HG03060 (cell line): ENCODE data around the gene PTBP1.
"Not testable (repeated sequence)": the region's sequence is repeated elsewhere in the genome, so short reads cannot be mapped to it uniquely, and the experiment has no call there.

Experiments
- ATAC-seq: cut with Tn5 transposase; IDR thresholded peaks from one replicate; pipeline ENCODE4 v1.9.1; 2021; ENCODE audit warnings: low read depth, moderate number of reproducible peaks; ENCODE audit not compliant: unreplicated experiment

Gene PTBP1

GRCh38 chr19:850221-850978 lies 53.1 kb downstream of the PTBP1 start:
- ATAC-seq, result no peak

- ATAC-seq, result no peak
Observed at GRCh38 chr19:850979-851335, 53.7 kb downstream of the PTBP1 start.

- no peak for ATAC-seq
Observed at GRCh38 chr19:852136-853013, 55.1 kb downstream of the PTBP1 start, which contains the start of gene ELANE. TSS of gene ELANE (plus strand) at chr19:852303. CDS start at chr19:852329, 26 bp downstream.

- ATAC-seq, result no peak
Observed at GRCh38 chr19:853014-853585, 55.8 kb downstream of the PTBP1 start.

GRCh38 chr19:853614-854220 lies 56.5 kb downstream of the PTBP1 start:
- not testable (repeated sequence) for ATAC-seq

DNA sequence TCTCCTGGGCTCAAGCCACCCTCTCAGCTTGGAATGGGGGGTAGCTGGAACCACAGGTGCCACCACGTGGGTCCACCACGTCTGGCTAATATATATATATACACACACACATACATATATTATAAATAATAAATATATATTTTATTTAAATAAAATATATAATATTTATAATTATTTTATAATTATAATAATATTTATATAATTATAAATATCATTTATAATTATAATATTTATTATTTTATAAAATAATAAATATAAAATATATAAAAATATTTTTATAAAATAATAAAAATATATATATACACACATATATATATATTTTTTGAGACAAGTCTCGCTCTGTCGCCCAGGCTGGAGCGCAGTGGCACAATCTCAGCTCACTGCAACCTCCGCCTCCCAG lies 57.3 kb downstream of the PTBP1 start:
- ATAC-seq, result no peak

DNA sequence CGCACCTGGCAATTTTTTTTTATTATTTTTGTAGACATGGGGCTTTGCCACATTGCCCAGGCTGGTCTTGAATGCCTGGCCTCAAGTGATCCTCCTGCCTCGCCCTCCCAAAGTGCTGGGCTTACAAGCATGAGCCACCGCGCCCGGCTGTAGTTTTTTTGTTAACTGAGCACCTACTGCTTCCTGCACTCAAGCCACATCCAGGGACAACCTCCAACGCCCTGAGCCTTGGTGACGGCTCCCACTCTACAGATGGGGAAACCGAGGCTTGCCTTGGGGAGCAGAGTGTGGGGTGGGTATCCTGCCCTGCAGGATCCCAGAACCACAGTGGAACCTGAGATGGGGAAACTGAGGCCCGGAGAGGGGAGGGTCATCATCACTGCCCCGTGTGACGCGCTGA lies 57.9 kb downstream of the PTBP1 start:
- no peak for ATAC-seq

GRCh38 chr19:855566-856120 lies 58.4 kb downstream of the PTBP1 start:
- no peak for ATAC-seq

DNA sequence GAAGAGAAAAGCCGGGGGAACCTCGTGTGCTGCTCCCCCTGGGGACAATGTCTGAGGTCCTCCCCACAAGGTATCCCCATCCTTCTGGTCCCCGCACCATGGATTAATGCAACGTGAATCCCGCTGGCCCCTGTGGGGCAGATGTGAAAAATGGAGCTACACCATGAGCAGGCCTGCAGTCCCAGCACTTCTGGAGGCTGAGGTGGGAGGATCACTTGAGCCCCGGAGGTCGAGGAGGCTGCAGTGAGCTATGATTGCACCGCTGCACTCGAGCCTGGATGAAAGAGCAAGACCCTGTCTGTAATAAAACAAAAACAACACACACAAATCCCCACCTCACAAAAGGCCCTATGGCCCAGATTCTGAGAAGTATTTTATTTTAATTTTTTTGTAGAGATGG lies 61.0 kb downstream of the PTBP1 start:
- no peak for ATAC-seq

GRCh38 chr19:858868-859843 lies 61.9 kb downstream of the PTBP1 start, which contains the start of gene CFD:
TSS of gene CFD (plus strand) at chr19:859664. CDS start at chr19:859690, 26 bp downstream.
- ATAC-seq, result no peak

DNA sequence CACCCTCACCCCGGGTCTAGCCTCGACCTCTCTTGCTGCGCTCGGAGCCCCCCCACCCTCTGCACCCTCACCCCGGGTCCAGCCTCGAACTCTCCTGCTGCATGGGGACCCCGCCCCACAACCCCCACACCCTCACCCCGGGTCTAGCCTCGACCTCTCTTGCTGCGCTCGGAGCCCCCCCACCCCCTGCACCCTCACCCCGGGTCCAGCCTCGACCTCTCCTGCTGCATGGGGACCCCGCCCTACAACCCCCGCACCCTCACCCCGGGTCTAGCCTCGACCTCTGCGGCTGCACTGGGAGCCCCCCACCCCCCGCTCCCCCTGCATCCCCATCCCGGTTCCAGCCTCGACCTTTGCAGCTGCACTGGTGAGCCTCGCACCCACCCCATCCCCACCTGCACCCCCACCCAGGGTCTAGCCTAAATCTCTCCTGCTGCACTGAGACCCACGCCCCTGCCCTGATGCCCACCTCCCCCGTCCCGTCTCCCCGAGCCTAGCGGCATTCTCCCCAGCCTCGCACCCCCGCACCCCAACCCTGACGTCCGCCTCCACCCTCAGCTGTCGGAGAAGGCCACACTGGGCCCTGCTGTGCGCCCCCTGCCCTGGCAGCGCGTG lies 64.0 kb downstream of the PTBP1 start:
- no peak for ATAC-seq
